GM10248 (cell line): Measurements from ENCODE around the gene C1RL.

Experiments used
- CTCF ChIA-PET: fragments of 300-600 bp; sonication (Branson Sonifier 250); formaldehyde crosslinking; extraction: SDS; loops from one replicate; lab custom pipeline; 2021; ENCODE audit warnings: antibody characterized with exemption; lab: Yijun Ruan, JAX
- POLR2A ChIA-PET: fragments of 350-650 bp; sonication (Branson Sonifier 250); formaldehyde crosslinking; extraction: SDS; loops from one replicate; lab custom pipeline; 2020; ENCODE audit warnings: antibody characterized with exemption; lab: Yijun Ruan, JAX
- DNase-seq: peaks from one replicate; pipeline ENCODE4 v3.0.0; 2012; ENCODE audit errors: extremely low spot score
- CTCF ChIP-seq: IDR thresholded peaks from 2 replicates; pipeline ENCODE4 v1.5.1; 2012; ENCODE audit warnings: mild to moderate bottlenecking, low read depth; ENCODE audit errors: extremely low read depth, missing control alignments, control extremely low read depth

The C1RL gene

GRCh38 chr12:7068240-7068993 lies 40.6 kb downstream of the C1RL start:
- ChIA-PET POLR2A (no interaction called here), CTCF (interaction anchor here (0.8 to 1.2 kb wide), 3 partner anchors 42 to 104 kb away, joined by 3 read pairs; partner anchors contain the start of gene LPCAT3)
- DNase-seq = no peak
- TF ChIP-seq CTCF = no peak

- TF ChIP-seq CTCF = no peak
- ChIA-PET CTCF (interaction anchor here (1.3 kb wide), 2 partner anchors 11 to 42 kb away, joined by 4 read pairs; no protein-coding TSS in a partner anchor), POLR2A (no interaction called here)
- DNase-seq = no peak
Measured at GRCh38 chr12:7067096-7067495, 41.9 kb downstream of the C1RL start.

DNA sequence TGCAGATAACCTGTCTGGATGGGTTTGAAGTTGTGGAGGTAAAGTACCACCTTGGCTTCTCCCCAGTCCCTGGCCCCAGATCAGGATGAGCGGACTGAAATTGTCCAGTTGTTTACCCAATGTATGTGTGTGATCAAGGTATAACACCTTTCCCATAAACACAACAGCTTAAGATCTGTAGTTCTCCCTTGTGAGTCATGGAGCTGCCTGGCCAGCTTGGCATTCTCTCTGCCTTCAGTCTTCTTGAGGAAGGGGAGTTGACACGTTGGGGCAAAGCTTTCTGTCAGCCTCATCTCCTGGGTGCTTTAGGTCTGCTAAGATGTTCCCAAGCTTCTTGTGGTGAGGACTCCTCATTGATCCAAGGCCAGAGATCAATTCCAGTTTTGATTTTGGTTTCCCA lies 42.4 kb downstream of the C1RL start:
- POLR2A ChIA-PET = no interaction called here
- CTCF ChIA-PET = interaction anchor here (1.3 kb wide), 2 partner anchors 11 to 42 kb away, joined by 4 read pairs; no protein-coding TSS in a partner anchor
- TF ChIP-seq CTCF = no peak

DNA sequence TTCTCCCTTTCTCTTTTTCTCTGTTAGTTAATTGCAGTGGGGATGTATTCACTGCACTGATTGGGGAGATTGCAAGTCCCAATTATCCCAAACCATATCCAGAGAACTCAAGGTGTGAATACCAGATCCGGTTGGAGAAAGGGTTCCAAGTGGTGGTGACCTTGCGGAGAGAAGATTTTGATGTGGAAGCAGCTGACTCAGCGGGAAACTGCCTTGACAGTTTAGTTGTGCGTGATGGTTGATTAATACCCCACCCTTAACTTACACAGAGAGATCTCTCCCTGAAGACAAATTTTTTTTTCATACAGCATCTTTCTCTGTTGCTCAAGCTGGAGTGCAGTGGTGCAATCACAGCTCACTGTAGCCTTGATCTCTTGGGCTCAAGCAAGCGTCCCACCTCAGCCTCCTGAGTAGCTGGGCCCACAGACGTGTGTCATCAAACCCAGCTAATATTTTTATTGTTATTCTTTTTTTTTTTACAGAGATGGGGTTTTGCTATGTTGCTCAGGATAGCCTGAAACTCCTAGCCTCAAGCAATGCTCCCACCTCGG lies 43.9 kb downstream of the C1RL start:
- no peak for TF ChIP-seq CTCF
- POLR2A ChIA-PET = no interaction called here
- CTCF ChIA-PET = interaction anchor here (1.1 to 1.8 kb wide), 2 partner anchors 46 to 49 kb away, joined by 3 read pairs; no protein-coding TSS in a partner anchor

More for the DNA sequence above, 42.4 kb downstream of the C1RL start:
- no peak for DNase-seq

DNA sequence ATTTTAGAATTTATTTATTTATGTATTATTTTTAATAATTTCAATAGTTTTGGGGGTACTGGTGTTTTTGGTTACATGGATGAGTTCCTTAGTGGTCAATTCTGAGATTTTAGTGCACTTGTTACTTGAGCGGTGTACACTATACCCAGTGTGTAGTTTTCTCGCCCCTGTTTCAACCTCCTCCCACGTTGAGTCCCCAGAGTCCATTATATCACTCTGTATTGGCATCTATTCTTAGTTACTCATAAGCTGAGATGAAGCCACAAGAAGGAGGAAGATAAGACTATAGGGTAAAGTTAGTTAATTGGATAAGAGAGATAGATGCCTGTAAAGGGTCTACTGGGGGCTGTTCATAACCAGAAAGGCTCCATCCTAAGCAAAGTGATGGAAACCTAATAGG lies 44.5 kb downstream of the C1RL start:
- no peak for DNase-seq
- TF ChIP-seq CTCF = no peak
- ChIA-PET POLR2A (no interaction called here), CTCF (interaction anchor here (1.8 kb wide), 1 partner anchor 47 kb away, joined by 3 read pairs; no protein-coding TSS in a partner anchor)

More for the DNA sequence above, 43.9 kb downstream of the C1RL start:
- no peak for DNase-seq

GRCh38 chr12:7061596-7061995 lies 47.4 kb downstream of the C1RL start:
- TF ChIP-seq CTCF = no peak
- no peak for DNase-seq
- ChIA-PET CTCF (interaction anchor here (1.6 kb wide), 1 partner anchor 10 kb away, joined by 4 read pairs; no protein-coding TSS in a partner anchor), POLR2A (interaction anchor here (0.6 kb wide), 1 partner anchor 81 kb away, joined by 11 read pairs; no protein-coding TSS in a partner anchor)
